Embryonic facial prominence (tissue), 1 donor: ENCODE data around the gene PDHX.
A peak's percentile ranks its signal among the peaks of the same experiment; 100 is the strongest.

Experiments
- DNase-seq: peaks from one replicate; pipeline ENCODE4 v3.0.0-alpha.2; 2016; ENCODE audit errors: extremely low spot score

PDHX gene

DNA sequence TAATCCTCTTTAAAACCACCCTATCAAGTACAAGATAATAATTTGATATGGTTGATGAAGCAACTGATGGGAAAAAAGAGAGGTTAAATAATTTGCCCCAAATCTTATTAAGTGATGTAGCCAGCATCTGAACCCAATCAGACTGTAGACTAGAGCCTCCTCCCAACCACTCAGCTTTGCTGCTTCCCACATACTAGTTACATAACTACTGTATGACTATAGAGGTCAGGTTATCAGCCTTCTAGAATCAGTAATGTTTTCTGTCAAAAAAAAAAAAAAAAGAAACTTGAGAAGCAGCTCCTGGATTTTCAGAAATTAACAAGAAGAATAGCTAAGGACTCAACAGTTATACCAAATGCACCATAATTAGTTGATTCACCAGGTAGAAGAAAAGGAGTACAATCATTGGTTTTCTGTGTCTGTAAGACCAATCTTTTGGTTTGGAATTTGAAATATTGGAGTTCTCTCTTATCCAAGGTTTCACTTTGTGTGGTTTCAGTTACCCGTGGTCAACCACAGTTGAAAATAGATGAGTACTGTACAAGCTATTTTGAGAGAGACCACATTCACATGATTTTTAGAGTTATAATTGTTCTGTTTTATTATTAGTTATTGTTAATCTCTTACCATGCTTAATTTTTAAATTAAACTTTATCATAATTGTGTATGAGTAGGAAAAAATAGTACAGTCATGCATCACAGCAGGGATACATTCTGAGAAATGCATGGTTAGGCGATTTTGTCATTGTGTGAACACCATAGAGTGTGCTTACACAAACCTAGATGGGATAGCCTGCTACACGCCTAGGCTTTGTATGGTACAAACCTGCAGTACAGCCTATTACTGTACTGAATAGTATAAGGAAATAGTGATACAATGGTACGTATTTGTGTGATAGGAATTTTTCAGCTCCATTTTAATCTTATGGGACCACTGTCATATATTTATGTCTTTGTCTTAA is 72.2 kb downstream of the PDHX start:
- no peak for DNase-seq

DNA sequence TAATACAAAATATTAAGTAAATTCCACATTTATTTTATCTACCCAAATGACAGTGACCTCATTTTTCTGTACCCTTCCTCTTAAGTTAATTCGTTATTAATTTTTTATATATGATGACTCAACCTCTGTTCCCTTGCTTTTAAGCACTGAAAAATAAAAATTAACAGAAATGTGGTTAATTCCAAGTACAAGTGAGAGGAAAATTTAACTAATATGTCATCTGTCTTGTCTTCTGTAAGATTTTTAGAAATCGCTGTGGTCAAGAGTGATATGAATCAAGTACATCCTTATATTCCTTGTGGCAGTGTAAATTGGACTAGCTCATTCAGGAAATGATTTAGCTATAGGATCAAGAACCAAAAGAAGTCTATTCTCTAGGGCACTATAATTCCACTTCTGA is 74.5 kb downstream of the PDHX start:
- DNase-seq: no peak

DNA sequence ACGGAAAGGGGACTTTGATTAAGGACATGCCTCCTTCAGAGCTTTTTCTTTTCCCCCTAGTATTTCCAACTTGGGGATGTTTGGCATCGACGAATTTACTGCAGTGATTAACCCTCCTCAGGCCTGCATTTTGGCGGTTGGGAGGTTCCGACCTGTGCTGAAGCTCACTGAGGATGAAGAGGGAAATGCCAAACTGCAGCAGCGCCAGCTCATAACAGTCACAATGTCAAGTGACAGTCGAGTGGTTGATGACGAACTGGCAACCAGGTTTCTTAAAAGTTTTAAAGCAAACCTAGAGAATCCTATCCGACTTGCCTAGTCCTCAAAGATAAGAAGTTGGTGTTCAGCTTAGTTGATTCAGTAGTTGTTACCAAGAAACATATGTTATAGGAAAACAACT is 78.4 kb downstream of the PDHX start:
- no peak for DNase-seq

DNA sequence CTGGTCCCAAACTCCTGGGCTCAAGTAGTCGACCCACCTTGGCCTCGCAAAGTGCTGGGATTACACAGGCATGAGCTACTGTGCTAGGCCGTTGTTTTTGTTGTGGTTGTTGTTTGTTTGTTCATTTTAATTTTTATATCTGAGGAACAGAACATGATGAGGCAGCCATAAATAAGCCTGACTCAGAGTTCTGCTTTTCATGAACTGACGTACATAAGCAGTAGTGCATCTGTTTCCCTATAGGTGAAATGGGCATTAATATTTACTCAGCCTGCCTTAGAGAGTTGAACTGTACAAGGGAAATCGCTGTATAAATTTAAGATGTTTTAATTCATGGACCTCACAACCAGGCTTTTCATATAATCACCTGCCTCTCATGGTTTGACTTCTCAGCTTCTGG is 80.5 kb downstream of the PDHX start:
- no peak for DNase-seq

DNA sequence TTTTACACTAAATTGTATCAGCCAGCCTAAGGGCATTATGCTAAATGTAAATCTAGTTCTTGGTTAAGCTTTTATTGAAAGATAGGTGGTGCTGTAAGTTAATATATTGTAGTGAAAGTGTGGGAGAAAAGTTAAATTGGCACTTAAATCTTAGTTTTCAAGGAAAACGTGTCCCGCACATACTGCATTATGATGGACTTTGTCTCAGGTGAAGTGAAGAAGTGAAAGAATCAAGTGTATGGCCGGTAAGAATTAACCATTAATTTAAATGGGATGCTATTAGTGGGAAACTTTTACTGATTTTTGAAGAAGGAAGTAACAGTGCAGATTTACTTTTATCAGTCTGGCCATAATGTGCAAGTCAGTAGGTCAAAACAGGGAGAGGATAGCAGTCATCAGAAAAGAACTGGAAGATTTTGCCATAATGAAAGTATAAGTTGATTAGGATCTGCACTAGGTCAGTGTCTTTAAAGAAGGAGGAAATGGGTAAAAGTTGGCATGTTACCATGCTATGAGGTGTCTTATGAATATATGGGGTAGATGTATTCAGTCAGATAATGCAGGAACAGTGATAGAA is 81.6 kb downstream of the PDHX start:
- DNase-seq: no peak

DNA sequence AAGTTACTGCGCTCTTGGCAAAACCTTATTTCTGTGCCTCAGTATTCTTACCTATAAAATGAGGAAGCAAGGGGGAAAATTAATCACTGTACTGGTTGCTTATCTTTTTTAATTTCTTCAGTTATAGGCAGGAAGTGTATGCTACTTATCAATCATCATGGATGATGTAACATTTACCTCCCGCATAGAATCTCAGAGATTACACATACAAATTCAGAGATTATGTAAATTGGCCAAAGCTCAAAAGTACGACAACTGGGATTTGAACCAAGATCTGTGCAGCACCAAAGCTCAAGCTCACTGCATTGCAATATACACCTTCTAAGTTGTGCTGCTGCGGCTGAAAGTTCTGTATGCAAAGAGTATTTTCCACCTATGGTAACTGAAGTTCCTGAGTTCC is 83.0 kb downstream of the PDHX start:
- no peak for DNase-seq

DNA sequence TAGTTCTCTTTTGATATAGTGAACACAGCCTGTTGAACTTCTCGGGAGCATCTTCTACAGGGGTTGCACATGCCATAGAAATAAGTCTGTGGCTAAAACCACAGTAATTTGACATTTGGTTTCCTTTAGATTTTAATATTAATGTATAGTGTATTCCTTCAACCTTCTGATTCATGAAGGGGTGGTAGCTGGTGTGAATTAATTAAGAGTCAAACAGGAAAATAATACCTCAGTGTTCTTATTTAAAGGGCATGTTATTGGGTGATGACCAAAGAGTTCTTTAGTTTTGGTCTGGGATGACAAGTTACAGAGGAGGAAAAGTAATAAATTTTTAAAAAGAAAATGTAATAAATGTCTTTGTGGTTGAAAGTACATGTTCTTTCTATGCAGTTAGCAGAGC is 86.8 kb downstream of the PDHX start:
- no peak for DNase-seq

DNA sequence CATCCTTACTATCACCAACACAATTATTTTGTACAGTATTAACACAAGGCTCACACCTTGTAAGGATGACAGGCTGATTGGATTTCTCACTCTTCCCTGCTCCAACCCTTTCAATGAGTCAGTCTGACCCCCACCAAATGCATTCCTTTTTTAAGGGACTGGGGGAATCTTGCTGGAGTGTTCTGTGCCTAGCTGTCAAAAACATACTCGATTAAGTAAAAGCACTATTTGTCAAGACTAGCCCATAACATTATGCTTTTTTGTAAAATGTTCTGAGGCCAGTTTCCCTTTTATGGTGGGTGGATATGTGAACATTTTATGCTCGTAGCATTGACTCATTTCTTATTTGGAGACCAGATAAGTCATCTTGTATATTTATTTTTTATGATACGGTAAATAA is 87.2 kb downstream of the PDHX start:
- no peak for DNase-seq

DNA sequence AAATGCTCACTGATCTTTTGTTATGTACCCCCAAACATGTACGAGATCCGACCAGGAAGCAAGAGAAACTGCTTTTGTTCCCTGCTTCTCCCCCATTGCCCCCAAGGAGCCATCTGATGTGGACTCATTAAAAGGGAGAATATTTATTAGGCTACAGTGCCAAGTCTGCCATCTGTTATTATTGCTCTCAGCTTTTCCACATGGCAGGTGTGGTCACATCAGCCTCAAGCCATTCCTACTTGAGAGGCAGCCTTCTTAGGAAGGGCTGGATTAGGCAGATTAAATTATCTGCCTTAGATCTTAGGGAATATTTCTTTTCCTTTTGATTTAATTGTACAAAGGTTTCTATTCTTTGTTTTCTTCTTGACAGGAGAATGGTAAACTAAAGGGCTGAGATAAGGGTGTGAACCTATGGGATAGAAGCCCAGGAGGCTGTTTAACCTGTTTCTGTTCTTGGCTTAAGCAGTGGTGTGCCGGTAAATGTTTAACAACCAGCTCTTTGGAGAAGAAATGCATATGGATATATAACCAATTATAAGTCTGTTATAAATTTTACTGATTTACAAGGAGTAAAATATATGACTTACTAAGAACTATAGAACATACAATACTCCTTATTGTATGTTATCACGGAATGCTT is 88.8 kb downstream of the PDHX start:
- DNase-seq: no peak

DNA sequence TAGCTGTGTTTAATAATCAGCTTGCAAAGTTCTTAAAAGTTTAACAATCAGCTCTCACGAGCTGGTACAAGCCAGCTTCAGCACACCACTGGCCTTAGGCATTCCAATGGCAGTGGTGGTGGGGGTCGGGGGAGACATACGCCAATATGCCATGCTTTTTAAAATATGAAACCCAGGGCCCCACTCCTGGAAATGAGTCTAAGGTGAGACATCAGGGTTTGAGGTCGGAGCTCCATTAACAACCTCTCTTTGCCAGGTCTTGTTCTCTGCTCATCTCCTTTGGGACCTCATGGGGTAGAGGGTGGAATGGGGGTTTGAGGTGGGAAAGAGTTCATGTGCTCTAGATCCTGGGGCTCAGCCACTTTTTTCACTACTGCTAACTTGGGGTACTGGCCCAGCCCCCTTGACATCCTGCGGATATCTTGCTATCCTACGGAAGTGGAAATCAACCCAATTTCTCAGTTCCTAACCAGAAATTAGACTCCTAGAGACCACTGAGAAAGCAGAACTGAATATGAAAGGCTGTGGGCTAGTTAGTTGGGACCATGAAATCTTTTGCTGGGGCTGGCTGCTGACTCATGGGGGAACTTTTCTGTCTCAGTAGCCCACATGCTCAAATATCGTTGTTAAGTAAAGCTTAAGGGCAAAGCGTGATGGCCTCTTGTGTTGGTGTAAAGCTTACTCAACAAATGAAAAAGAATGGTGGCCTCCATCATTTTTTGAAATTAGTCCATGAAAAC is 90.1 kb downstream of the PDHX start:
- DNase-seq: no peak

DNA sequence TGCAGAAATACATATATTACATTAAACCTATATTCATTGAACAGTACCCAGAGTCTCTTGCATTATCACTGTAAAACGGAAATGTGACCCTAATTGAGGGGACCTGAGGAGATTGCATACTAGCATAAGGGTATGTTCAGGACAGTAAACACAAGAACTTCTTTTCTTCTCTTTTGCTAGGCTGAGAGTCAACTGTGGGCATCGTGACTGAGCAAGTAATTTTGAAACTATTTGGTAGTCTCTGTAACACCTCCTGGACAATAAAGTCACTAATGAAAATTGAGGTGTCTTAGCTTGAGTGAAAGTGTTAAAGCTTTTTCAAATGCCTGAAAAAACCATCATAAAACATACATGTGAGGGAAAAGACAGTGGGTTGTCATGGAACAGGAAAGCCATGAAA is 90.9 kb downstream of the PDHX start:
- DNase-seq: no peak

DNA sequence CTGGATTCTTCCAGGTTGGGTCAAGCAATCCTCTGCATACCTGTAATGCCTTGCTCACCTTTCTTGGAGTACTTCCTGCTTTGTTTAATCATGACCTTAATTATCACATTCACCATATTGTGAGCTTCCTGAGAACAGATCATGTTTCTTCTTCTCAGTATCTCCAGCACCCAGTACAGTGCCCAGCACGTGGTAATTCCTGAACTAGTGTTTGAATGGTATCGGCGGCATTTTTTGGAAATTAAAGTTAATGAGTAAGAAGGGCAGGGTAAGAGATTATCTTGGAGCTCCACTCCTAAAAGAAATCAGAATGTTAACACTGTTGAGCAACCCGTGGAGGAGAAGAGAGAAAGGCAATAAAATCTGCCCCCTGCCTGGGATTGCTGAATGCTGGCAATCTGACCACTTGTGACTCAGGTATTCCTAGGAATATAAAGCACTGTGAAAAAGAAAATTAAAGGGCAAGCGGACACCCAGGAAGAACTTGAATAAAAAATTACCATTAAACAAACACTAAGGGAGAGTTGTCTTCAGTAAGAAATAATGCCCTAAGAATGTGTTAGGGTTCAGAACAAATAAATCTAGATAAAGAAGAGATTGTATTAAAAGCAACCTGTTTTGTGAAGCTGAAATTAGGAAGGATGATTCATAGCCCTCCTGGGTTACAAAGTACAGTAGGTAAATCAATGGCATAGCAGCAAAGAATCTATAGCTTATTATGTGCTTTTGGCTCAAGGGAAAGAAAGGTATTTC is 92.9 kb downstream of the PDHX start:
- DNase-seq: no peak

DNA sequence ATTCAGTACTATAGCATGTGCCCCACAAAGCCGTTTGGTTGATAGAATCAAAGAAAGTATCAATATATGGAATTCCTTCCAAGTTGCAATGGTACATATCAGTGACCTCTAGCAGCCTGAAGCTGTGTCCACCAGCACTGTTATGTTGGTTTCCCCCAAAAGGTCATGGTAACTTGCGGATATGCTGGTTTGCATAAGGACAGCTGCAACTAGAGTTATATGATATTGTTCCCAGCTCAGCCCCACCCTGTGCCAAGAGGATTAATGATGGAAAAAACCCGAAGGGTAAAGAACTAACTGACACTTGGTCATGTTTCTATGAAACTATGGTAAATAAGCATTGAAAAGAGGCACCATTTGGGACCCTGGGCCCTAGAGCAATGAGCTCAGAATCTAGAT is 93.5 kb downstream of the PDHX start:
- no peak for DNase-seq

DNA sequence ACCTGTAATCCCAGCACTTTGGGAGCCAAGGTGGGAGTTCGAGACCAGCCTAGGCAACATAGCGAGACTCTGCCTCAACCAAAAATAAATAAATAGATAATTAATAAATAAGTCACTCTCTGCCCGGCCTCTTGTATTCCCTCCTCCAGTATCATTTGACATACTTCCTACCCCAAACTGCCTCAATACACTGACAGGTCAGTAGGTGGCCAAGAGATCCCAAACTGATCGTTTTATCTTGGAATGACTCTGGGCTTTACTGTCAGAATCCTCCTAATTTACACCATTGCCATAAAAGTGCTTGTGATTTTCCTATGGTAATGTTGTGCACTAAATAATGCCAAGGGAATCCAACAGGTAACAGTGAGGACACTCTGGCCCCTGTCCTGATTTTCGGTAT is 94.2 kb downstream of the PDHX start:
- DNase-seq: no peak

DNA sequence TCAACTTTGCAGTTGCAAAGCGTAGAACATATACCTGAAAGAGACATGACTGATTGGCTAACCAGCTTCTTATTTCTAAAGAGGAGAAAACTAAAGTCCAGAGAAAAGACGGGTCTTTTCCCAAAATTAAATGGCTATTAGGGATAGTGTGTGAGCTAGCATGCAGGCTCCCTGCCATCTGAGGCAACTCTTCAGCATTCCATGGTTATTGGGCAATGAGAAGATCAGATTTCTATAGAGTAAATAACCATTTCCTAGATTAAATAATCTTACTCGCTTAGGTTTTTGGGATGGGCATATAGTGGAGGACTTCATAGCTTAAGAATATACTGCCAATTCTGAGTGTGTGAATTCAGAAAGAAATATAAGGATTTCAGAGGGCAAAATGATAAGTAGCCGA is 95.0 kb downstream of the PDHX start:
- DNase-seq: no peak

DNA sequence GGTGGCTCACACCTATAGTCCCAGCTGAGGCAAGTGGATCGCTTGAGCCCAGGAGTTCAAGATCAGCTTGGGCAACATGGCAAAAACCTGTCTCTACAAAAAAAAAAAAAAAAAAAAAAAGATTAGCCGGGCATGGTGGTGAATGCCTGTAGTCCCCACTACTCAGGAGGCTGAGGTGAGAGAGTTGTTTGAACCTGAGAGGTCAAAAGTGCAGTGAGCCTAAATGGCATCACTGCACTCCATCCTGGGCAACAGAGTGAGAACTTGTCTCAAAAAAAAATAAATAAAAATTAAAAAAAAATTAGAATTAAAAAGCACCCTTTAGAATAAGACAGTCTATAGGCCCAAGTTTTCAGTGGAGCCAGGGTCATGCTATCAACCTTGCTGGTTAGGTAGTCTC is 95.5 kb downstream of the PDHX start:
- DNase-seq: no peak

DNA sequence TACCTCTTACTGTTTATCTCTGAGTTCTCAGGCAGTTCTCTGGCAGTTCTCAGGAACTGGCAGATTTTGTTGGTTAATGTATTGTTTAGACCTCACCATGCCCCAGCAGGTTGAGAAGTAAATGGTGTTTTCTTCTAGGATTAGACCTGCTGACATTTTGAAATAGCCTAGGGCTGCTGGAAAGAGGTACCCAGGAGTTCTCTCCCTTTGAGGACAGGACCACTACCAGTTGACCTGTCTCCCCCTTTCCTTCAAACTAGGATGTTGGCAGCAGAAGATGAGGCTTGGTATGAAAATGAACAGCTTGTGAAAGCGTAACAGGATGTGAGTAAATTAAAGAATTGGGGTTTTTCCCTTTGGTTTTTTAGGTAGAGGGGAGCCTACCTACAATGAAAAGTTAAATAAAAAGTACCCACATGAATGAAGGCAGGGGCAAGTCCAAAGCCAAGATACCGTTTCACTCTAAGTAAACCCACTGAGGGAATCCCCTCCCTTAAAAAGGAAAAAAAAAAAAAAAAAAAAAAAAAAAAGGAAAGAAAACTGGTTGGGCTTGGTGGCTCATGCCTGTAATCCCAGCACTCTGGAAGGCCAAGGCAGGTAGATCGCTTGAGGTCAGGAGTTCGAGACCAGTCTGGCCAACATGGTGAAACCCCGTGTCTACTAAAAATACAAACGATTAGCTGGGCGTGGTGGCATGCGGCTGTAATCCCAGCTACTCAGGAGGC is 96.2 kb downstream of the PDHX start:
- DNase-seq: no peak

DNA sequence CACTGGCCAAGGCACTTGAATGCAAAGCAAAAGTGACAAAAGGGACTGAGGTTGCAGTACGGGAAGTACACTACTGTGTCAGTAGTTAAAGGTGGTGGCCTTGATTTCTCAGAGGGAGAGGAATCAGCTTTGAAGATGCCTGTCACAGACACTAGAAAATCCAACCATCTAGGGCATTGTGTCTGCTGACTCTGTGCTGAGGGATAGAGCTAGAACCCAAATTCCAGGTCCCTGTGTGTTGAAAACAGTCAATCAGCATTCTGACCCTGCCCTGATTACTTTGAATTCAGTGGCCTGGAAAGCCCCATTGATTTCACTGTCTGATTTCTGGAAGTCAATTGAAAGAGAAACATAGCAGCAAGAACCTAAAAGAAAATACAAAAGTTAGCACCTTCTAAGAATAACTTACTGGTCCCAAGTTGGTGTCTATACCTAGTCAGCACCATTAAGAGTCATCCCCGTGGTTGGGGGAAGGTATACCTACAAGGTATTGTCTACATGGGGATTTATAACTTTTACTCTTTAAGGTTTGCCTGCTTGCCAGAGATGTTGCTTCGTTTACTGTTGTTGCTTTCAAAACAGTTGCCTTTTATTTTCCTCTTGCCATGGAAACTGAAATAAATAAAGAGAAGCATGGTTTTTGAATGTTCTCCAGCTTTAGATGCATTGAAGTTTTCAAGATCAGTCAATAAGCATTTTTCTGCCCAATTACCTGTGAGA is 97.3 kb downstream of the PDHX start:
- DNase-seq: no peak

DNA sequence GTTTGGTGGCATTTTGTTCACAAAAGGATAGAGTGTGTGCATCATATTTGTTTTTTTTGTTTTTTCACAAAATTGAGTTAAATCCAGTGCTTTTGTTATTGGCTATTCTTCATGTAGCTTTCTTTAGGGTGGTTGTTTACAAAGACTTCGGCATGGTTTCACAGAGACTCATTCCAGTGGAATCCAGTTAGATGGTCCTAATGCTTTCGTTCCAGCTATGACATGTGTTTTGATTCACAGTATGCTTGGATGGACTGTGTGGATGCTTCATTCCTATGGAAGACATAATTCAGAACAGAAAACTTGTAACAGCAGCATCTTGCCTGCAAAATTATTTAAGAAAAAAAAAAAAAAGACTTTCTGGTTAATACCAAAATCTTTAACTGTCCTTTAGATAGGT is 97.9 kb downstream of the PDHX start:
- peak; percentile 65 for DNase-seq
